GM12874 (cell line): ENCODE results near the gene TRIM13.

Source experiments
- CTCF ChIP-seq: IDR thresholded peaks from 2 replicates; pipeline ENCODE4 v1.5.1; 2011; ENCODE audit warnings: low read depth, mild to moderate bottlenecking, control low read depth, low read length, moderate library complexity; ENCODE audit not compliant: insufficient read depth

Gene TRIM13

DNA sequence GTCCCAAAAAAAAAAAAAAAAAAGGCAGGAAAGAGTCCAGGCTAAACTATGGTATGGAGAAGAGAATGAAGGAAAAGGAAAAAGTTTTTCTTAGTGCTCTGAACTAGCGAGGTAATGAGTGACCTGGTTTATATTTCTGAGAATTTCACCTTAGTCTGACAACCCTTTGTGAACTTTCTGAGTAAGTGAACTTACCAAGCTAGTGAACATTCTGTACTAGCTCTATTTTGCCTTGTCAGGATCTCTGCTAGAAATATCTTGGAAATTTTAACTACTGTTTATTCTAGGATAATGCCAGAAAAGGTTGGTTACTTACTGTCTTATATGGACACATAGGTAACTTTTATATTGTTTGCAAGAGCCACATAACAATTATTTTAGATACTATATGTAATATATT, 4.4 kb downstream of the TRIM13 start:
- no peak for TF ChIP-seq CTCF

DNA sequence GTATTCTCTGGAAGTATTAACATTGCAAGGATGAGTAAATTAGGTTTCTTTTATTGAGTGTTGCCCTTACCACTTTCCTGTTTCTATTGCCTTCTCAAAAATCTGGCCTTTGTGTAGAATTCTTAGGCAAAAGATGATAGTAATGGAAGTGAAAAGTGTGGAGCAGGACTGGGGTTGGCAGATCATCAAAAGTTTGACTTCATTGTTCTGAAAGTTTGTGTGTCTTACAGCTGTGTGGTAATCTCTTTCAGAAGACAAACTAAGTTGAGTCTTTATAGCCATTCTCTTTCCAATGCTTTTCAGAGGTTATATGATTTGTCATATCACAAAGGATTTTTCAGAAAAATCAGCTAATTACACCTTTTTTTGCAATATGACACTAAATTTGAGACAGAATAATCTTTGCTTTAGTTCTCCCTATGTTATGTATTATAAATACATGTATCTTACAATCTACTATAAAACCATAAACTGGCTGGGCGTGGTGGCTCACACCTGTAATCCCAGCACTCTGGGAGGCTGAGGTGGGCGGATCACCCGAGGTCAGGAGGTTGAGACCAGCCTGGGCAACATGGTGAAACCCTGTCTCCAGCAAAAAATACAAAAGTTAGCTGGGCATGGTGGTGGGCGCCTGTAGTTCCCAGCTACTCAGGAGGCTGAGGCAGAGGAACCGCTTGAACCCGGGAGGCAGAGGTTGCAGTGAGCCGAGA, 9.7 kb downstream of the TRIM13 start:
- TF ChIP-seq CTCF = no peak

GRCh38 chr13:50011461-50011860, 14.6 kb downstream of the TRIM13 start:
- TF ChIP-seq CTCF = no peak

- TF ChIP-seq CTCF = no peak
Observed at GRCh38 chr13:50012396-50013169, 15.7 kb downstream of the TRIM13 start.

DNA sequence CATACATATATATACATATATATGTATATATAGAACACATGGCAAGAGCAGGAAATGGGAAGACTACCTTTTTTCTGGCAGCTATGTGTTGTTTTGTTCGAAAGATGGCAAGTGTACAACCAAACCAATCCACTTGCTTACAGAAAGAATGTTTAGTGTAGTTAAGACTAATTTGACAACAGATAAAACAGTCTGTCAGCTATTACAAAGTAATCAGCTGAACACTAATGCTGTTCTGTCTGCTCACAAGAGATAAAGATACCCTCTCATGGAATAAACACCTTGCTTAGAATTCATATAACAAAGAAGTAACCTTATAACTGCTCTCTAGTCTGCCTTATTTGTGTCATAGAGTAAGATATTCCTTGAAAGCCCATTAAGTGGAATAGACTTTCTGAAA, 17.5 kb downstream of the TRIM13 start:
- TF ChIP-seq CTCF = no peak

GRCh38 chr13:50015258-50015657, 18.4 kb downstream of the TRIM13 start, which contains the start of gene KCNRG:
TSS of gene KCNRG (plus strand) at chr13:50015444. CDS start at chr13:50015494, 50 bp downstream.
- no peak for TF ChIP-seq CTCF

GRCh38 chr13:50015750-50016149, 18.9 kb downstream of the TRIM13 start:
- TF ChIP-seq CTCF = no peak
